NCI-H1436 treated with DMSO at 0.1 percent for 48 hours (cell line): Measurements from ENCODE around the gene C2orf80.
"Not testable (repeated sequence)": the region's sequence is repeated elsewhere in the genome, so short reads cannot be mapped to it uniquely, and the experiment has no call there.

Source experiments
- DNase-seq: peaks from one replicate; lab custom pipeline; 2025; lab: John Stamatoyannopoulos, UW

The C2orf80 gene

DNA sequence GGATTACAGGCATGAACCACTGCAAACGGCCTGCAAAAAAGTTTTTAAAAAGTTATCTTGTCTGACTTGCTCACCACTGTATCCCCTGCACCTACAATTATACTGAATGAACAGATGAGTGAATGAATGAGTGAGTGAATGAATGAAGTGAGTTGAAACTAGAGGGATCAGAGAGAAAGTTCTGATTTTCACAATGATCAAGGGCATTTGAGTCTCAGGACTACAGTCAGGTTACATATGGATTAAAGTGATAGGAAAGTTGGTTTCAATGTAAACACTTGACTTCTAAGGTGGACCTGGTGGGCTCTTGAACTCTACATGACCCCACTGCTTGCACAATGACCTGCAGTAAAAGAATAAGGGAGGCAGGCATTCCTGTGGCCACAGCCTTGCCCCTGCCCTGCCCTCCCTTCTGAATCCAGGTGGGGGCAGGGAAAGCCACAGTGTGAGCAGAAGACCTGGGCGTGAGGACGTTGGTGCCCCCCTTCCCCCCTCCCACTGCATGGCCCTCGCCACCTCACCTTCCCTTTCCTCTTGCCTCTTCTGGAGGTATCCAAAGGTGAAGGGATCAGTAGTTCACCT is 10.7 kb downstream of the C2orf80 start:
- DNase-seq: no peak

DNA sequence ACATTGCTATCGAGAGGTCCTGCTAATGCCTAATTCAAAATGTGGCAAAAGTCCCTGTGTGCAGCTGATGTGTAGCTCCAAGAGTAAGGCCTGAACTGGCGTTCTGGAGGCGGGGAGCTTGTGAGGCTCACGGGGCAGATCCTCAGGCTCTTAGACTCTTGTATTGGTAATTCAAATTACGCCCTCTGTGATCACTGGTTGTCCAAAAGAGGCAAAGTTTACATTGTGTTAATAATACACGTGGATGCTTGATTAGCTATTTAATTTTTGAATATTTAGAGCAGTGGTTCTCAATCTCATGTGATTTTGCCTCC is 14.0 kb downstream of the C2orf80 start:
- no peak for DNase-seq

DNA sequence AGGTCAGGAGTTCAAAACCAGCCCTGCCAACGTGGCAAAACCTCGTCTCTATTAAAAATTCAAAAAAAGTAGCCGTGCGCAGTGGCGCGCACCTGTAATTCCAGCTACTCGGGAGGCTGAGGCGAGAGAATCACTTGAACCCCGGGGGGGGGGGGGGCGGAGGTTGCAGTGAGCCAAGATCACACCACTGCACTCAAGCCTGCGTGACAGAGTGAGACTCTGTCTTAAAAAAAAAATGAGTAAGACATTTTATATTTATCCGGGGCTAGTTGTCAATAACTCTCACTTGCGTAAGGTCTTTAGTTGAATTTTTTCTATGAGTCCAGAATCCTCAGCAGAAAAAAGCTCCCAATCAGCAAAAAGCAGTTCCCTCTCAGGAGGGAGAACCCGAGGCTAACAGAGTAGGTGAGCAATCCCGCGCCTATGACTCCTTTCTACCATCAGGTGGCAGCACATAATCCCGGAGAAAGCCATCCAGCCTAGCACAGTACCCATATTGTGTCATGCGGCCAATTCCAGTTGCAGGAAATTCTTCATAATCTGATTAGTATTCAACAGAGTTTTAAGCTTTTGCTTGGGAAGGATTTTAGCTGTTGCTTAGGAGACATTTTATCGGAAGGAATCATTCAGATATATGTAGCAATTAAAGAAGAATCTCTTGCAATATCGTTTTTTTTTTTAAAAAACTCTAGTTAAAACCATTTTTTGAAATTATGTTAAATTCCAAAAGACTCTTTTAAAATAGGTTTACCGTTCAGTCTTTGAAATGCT is 14.6 kb downstream of the C2orf80 start:
- DNase-seq: peak; percentile 16

DNA sequence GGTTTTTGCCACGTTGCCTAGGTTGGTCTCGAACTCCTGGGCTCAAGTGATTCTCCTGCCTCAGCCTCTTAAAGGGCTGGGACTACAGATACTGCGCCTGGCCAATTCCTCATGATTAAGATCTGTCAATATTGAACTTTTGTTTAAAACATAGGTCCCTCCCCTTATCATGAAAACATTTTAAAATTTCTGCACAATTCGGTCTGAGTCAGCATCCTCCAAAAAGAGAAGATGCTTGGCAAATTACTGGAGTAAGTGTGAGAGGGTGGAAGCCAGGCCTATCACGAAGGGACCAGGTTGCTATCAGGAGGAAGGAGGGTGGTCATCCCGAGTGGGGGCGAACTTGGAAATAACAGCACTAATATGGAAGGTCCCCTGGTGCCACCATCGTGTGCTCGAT is 15.7 kb downstream of the C2orf80 start:
- no peak for DNase-seq

DNA sequence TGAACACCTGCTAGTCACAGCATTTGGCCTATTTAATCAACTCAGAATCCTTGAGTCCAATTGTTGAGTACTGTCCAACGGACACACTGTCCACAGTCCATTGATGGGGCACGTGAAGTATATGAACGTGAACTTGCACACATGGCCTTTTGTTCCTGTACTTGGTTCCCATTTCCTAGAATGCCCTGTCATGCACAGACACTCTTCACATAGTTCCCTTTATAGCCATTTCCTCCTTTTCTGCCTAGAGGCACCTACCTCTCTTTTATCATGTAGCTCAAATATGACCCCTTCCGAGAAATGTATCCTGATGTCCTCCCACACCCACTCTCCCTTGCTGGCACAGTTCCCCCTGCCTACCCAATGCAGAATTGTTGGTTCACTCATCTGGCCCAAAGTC is 17.7 kb downstream of the C2orf80 start:
- DNase-seq: no peak

DNA sequence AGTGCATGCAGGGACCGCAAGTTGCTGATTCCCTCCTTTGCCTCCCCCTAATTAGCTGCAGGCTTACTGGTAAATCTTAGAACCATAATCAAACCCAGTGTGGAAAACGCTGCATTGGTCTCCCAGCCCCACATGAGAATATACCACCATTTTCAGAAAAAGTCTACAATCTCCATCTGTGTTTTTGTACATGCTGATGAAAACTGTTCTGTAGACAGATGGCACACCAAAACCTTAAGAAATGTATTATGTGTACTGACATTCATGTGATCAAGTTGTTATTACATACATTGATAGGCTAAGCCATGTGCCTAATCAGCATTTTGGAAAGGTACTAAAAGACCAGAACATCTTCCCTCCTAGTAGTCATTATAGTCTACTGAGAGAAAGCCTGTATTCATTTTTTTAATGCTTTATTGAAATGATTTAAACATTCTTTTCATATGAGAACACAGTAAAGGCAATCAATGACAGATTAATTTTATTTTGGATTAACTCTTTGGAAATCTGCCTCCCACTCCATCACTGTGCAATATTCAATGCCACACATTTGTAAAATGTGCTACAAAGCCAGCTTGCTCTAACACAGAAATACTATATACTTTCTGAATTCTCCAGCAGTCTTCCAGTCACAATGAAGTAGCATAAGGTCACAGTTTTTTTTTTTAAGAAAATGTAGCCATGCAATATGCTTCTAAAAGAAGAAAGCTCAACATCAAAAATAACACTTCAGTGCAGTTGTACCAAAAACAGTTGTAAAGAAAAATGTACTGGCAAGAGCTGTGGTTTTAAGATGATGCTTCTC is 24.7 kb downstream of the C2orf80 start:
- no peak for DNase-seq

DNA sequence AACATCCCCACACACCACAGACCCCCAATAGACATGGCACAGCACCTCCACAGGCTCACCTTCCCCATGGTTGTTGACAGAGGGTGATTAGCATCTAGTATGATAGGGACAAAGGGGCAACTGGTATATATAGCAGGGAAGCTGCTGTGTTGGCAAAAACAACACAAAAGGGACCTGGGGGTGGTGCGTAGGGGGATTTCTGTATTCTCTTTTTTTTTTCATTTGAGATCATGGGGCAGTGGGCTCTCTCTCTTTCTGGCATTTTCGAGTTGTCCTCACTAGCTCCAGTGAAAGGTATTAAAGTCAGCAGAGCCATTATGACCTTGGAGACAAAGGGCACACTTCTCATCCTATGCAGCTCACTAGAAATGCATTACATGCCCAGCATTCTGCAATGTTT is 26.3 kb downstream of the C2orf80 start, which contains the start of gene CRYGA:
Gene CRYGA, minus strand, starts transcription at position 101 of the 400 bp plus-strand sequence. Its CDS starts 33 bp downstream, at position 68.
- no peak for DNase-seq

DNA sequence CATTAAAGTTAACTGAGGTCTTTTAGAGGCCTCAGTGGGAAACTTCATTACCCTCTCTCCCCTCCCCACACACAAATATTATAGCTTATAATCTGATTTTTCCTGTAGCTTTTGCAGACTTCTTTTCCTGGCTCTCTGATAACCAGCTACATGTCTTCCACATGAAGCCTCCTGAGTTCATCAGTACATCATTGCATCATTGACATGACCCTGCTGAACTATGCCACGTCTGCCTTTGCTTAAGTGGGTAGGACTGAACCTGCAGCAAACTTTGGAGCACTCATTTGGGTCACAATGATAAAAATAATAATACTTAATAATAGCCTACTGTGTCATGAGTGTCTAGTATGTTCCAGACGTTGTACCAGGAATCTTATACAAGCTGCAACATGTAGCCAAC is 33.4 kb downstream of the C2orf80 start:
- DNase-seq: no peak

DNA sequence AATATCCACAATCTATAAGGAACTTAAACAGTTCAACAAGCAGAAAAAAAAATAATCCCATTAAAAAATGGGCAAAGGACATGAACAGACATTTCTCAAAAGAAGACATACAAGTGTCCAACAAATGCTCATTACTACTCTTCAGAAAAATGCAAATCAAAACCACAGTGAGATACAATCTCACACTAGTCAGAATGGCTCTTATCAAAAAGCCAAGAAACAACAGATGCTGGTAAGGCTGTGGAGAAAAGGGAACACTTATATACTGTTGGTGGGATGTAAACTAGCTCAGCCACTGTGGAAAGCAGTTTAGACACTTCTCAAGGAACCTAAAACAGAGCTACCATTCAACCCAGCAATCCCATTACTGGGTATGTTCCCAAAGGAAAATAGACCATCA is 36.7 kb downstream of the C2orf80 start:
- no peak for DNase-seq

DNA sequence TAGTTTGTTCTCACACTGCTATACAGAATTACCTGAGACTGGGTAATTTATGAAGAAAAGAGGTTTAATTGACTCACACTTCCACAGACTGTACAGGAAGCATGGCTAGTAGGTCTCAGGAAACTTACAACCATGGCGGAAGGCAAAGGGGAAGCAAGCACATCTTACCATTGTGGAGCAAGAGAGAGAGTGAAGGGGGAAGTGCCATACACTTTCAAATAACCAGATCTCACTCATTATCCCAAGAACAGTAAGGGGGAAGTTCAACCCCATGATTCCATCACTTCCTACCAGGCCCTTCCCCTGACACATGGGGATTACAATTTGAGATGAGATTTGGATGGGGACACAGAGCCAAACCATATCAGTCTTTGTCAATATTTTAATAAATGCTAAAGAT is 38.9 kb downstream of the C2orf80 start:
- no peak for DNase-seq

DNA sequence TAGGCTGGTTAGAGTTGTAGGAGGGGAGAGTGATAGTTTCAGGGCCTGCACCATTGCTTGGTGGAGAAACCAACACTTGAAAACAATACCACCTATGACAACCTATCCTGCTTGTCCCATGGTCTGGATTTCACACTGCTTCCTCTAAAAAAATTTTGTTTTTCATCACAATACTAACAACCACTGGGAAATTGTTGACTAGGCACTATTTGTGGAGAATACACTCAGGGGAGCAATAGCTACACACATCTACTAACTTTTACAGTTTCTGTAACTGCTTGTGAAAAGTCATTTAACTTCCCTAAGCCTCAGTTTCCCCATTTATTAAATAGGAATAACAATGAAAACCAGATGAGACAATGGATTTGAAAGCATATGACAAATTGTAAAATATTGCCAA is 39.7 kb downstream of the C2orf80 start:
- DNase-seq: no peak

DNA sequence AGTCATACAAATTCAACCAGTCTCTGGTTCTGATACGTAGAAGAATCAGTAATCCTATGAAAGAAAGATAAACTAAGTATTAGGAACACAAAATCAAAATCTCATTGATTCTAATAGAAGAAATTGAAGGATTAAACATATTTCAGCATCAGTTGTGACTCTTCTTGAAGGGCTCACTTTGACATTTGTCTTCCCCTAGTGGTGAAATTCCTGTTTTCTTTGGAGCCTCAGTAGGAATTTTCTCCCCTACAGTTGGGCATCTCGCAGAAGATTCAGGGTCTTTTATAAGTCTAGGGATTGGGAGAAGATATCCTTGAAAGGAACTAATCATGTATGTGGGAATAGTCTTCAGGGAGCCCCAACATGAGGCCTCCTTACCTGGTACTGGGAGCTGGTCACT is 41.0 kb downstream of the C2orf80 start:
- DNase-seq: no peak

DNA sequence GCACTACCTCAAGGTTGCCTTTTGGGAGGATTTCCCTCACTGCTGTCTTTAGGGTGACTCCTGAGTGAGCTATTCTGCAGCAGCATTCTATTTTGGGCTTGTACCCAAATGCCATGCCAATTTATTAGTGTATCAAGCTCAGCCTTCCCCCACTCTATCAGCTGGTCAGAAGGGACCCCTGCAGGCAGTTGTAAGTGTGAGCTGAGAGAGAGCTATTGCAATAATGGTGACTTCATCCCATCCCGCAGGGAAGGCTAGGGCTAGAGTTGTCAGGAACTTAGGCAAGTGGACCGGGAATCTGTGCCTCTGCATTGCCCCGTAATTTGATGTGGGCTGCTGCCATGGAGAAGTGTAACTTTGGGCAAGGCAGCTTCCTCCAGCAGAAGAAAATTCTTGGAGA is 42.1 kb downstream of the C2orf80 start:
- DNase-seq: no peak

DNA sequence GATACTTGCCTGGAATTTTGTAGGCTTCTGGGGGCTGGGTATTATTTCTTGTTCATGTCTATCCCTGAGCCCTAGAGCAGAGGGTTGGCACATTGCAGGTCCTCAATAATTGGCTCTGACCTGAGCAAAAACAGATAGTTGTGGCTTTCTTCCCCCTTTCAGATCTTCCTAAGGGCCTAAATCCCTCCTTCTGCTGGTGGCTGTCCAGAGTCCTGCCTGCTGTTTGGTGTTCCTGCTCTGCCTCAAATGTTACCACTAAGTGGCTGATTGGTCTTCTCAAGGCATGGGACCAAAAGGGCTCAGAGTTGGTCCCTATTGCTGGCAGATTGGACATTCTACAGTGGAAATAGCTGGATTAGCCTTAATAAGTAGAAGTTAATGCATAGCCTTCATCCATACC is 42.8 kb downstream of the C2orf80 start:
- no peak for DNase-seq

DNA sequence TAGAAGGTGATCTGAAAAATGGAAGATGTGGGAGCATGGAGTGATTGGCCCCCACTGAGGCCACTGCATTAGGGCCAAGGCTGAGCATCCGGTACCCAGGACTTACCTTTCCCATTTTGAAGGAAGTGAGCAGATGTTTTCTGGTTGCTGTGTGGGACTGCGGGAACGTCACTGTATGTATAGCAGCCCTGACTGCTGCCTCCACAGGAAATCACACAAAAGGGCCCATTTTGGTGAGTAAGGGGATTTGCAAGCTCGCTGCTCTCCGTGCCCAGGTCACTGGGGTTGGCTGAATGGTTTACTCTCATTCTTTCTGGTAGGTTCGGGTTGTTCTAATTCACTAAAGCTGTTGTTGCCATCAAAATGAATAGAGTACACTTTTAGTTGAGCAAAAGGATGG is 43.8 kb downstream of the C2orf80 start, which contains the start of gene CRYGB:
Gene CRYGB, minus strand, starts transcription at position 153 of the 400 bp plus-strand sequence. Its CDS starts 38 bp downstream, at position 115.
- no peak for DNase-seq

DNA sequence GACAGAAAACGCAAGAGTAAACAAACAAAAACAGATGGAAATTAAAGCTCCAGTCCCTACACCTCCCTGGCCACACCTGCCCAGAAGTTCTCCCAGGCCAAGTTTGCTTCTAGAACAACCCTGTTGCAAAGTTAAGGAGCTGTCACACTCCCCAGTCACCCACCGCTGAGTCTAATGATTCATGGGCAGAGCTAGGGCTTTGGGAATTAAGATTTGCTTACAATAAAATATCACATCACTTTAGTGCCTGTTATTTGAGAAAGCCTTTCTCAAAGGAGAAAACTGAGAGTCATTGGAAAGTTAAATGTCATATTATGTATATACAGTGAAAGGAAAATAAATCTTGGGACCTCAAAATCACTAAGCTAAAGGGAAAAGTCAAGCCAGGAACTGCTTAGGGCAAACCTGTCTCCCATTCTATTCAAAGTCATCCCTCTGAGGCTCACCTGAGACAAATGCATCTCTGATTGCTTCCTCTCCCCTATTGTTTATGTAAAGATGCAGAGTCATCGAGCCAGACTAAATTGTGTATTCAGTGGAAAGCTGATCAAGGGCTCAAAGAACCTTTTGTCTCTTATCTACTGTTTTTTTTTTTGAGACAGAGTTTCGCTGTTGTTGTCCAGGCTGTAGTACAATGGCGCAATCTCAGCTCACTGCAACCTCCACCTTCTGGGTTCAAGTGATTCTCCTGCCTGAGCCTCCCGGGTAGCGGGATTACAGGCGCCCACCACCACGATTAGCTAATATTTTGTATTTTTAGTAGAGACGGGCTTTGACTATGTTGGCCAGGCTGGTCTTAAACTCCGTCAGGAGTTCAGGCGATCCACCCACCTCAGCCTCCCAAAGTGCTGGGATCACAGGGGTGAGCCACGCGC is 46.7 kb downstream of the C2orf80 start:
- peak; percentile 8 for DNase-seq

DNA sequence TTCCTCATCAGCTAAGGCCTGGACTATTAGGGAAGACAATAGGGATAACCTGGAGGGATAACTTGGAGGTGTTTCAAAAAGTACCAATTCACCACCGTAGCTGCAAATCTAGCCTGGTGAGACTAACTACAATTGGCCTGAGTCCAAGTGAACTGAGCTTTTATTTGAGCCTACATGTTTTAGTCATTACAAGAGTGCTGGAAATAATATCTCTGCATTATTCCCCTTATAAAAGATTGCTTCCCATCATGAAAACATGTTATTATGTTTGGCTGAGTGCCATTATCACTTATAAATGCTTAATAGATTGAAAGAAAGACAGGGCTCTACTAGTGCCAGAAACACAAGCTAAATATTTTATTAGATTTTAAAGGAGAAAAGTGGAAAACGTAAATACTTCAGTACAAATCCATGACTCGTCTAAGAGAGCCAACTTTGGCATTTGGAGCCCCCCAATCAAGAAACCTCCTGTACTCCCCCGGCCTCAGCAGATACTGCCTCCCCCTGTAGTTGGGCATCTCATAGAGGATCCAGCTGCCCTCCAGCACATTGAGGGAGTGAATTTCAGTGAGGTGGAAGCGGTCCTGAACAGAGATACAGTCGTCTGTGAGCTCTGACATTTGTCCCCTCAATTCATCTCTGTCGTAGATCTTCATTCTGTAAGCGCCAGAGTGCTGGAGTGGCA is 47.4 kb downstream of the C2orf80 start:
- DNase-seq: peak; percentile 75

DNA sequence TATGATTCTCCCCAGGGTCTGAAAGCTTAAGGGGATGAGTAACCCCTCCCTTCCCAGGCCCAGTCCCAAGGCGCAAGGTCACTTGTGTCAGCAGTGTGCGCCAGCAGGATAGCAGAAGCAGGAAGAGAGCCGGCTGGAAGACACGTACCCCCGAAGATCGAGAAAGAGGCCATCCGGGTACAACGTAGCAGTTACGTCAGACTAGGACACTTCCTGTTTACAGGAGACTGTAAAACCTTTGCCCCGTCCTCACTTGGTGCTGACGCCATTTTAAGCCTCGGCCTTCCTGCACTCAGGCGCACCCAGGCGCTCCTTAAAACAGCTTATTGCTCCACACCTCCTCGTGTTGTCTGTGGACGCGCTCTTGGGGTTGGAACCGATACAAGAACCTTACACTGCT is 50.4 kb downstream of the C2orf80 start:
- no peak for DNase-seq

DNA sequence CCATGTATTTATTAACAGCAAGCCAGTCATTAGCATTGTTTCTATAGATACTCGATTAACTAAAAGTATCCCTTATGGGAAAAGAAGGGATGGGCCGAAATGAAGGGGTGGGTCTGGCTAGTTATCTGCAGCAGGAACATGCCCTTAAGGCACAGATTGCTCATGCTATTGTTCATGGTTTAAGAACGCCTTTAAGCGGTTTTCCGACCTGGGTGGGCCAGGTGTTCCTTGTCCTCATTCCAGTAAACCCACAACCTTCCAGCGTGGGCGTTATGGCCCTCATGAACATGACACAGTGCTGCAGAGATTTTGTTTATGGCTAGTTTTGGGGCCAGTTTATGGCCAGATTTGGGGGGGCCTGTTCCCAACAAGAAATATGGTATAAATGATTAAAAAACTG is 51.5 kb downstream of the C2orf80 start:
- not testable (repeated sequence) for DNase-seq

DNA sequence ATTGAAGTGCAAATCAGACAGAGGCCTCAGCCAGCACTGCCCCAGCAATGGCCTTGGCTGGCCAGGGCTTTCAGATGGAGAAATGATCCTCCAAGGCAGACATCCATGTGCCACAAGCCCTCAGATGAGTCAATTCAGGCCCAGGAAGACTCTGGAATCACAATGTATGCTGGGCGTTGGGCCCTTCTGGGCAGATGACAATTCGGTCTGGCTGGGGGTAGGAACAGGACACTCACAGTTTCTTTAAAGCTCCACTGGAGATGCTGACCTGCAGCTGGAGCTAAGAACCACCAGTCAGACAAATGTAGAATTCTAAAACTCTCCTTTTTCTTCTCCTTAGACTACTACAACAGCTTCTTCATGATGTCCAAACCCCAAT is 53.1 kb downstream of the C2orf80 start:
- no peak for DNase-seq
